Mucosa of gallbladder (tissue), 1 donor: ENCODE data around the gene RMND1. TPM values are rescaled to one million over a fixed set of nuclear protein-coding genes. Genes with fewer than 3 reads are reported as not detected.

Experiments used
- total RNA-seq: library from RNA; stranded (reverse); gene quantifications from one replicate; pipeline ENCODE4 v1.2.1, GENCODE V29; 2021
- donor health status: DM: no; HTN: no; CAD: no.

The RMND1 gene
- total RNA-seq, 1 donor from 2014 or later, result 16.0 TPM

Other genes starting within 250 kb of the RMND1 start
- 81.0 TPM for gene AKAP12, start 212.2 kb downstream of the RMND1 start, total RNA-seq
- gene ZBTB2, start 60.6 kb downstream of the RMND1 start, total RNA-seq, result 9.1 TPM
- 0.69 TPM for gene CCDC170, start 41.9 kb upstream of the RMND1 start, total RNA-seq